Measurements from ENCODE around the gene AGPAT3. TPM values are rescaled to one million over a fixed set of nuclear protein-coding genes. Genes with fewer than 3 reads are reported as not detected.

AGPAT3 gene
- total RNA-seq, 1 donor from 2014 or later = 57.7 TPM

DNA sequence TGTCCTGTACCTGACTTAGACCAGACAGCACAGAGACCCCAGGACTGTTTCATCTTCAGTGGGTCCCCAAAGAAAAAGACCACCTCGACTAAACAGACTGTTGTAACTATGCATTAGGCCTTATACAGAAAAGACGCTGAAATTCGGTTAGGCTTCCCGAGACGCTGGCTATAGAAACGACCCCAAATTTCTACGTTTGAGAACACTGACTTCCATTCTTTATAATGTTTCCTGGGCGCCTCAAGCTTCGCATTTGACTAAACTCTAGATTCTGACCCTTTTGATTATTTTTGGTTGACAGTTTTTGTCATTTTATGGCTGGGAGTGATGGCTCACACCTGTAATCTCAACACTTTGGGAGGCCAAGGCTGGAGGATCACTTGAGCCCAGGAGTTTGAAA, 146.1 kb downstream of the AGPAT3 start:
- DNase-seq (no peak), ATAC-seq (ENCODE audit: low read depth) (no peak)
- Mint-ChIP-seq H3K4me1 (peaks cover 35% of the 10 kb centered on the region), H3K36me3 (ENCODE audit: low read depth) (peaks cover 10% of the 10 kb centered on the region), H3K27ac (peak overlapping the region; percentile 86), H3K4me3 (peak overlapping the region; percentile 87), H3K27me3 (no peaks in the 10 kb centered on the region), H3K9me3 (no peaks in the 10 kb centered on the region)
- ChIA-PET POLR2A (interaction anchor here (0.6 to 1.4 kb wide), 4 partner anchors 79 to 419 kb away, joined by 3 to 5 read pairs (median 4); partner anchors contain the start of gene CFAP410), CTCF (no interaction called here)
- intact Hi-C loops (cut with micrococcal nuclease) = loop anchor here (1.0 kb wide), 1 partner anchor 444 kb away; the partner anchor contains the start of gene LRRC3
- TF ChIP-seq, protein P1, sequence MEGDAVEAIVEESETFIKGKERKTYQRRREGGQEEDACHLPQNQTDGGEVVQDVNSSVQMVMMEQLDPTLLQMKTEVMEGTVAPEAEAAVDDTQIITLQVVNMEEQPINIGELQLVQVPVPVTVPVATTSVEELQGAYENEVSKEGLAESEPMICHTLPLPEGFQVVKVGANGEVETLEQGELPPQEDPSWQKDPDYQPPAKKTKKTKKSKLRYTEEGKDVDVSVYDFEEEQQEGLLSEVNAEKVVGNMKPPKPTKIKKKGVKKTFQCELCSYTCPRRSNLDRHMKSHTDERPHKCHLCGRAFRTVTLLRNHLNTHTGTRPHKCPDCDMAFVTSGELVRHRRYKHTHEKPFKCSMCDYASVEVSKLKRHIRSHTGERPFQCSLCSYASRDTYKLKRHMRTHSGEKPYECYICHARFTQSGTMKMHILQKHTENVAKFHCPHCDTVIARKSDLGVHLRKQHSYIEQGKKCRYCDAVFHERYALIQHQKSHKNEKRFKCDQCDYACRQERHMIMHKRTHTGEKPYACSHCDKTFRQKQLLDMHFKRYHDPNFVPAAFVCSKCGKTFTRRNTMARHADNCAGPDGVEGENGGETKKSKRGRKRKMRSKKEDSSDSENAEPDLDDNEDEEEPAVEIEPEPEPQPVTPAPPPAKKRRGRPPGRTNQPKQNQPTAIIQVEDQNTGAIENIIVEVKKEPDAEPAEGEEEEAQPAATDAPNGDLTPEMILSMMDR (IDR thresholded peaks at IDR 0.05) = no peak

DNA sequence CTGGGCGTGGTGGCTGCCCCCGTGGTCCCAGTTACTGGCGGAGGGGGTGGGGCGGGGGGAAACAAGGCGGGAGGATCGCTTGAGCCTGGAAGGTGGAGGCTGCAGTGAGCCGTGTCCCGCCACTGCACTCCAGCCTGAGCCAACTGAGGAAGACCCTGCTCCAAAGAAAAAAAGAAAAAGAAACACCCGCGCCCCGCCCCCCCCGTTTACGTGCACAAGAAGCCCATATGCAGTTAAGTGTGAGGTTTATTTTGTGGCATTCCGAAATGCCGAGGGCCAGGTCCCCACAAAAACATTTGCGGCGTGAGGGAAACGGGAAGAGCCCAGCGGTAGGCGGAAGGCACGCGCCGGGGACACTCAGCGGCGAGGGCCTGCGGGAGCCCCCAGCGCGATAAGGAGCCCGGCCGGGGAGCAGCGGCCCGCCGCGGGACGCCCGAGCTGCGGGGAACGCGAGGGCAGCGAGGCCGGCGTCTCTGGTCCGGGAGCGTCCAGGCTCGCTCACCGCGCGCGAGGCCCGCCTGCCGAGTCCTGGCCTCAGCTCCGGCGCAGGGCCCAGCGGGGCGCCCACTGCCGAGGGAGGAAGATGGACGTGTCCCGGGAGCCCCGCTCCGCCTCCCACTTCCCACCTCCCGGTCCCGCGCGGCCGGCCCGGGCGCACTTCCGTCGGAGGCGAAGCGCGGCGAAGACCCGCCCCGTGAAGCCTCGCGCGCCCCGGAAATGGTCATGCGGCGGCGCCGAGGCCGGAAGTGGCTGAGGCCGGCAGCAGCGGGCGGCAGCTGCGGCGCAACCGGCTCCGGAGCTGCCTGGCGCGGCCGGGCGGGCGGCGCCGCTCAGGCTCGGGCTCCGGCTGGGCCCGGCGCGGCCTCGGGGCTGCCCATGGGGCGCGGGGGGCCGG, 146.8 kb downstream of the AGPAT3 start, which contains the start of gene TRAPPC10:
TSS of gene TRAPPC10 (plus strand) at position 731 of the 895 bp plus-strand sequence. CDS start 185 bp downstream, outside the sequence.
- H3K4me3 Mint-ChIP-seq = peak within 1 kb of the TSS; percentile 87
- peaks cover 10% of the 10 kb centered on the region for H3K36me3 Mint-ChIP-seq (ENCODE audit: low read depth)
- TF ChIP-seq, protein P1 (IDR thresholded peaks at IDR 0.05) = no peak
- DNase-seq = peak; percentile 83
- intact Hi-C loops (cut with micrococcal nuclease) = loop anchor here (1.0 to 2.0 kb wide), 7 partner anchors 15 to 1037 kb away; partner anchors contain the start of genes CFAP410, LRRC3 and PKNOX1
- H3K27me3 Mint-ChIP-seq = no peaks in the 10 kb centered on the region
- POLR2A ChIA-PET = interaction anchor here (0.6 to 1.4 kb wide), 7 partner anchors 8 to 419 kb away, joined by 3 to 5 read pairs (median 3); partner anchors contain the start of gene CFAP410
- H3K9me3 Mint-ChIP-seq = no peaks in the 10 kb centered on the region
- CTCF ChIA-PET = no interaction called here
- peak within 1 kb of the TSS; percentile 86 for H3K27ac Mint-ChIP-seq
- peaks cover 41% of the 10 kb centered on the region for H3K4me1 Mint-ChIP-seq
- ATAC-seq (ENCODE audit: low read depth) = peak; percentile 66

DNA sequence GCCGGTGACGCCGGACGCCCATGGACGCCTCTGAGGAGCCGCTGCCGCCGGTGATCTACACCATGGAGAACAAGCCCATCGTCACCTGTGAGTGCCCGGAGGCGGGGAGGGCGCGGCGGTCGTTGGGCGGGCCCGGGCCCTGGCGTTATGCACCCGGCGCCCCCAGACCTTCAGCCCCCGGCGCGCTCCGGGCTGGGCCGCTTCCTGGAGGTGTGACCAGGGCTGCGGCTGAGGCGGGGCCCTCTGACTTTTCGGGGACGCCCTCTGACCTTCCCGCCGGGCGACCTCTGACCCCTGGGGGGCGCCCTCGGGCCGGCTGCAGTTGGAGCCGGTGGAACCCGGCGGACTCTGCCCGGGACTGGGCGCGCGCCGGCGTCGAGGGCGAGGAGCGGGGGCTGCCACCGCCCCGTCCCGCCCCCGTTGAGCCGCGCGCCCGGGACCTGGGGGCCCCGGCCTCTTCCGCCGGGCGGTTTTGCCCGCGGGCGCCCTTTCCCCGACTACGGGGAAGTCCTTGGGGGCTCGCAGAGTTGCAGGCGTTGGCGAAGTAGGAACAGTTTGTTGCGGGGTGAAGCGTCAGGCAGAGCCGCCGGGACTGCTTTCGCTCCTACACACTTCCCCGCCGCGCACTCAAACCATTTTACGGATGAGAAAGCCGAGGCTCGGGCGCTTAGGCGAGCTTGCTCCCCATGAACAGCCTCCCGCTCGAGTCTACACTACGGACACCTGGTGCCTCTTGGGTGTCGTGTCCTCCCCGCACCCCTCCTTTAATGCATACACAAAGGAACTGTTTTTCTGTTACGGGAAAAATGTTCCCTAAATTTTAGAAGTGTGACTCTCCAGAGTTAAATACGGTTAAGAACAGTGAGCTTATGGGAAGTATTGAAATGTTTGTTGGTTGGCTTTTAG, 147.7 kb downstream of the AGPAT3 start:
- ATAC-seq (ENCODE audit: low read depth) (peak; percentile 79), DNase-seq (peak; percentile 77)
- H3K9me3 Mint-ChIP-seq = no peaks in the 10 kb centered on the region
- CTCF ChIA-PET = interaction anchor here (1.0 to 1.1 kb wide), 2 partner anchors 78 to 284 kb away, joined by 3 to 5 read pairs; no protein-coding TSS in a partner anchor
- no peaks in the 10 kb centered on the region for H3K27me3 Mint-ChIP-seq
- H3K36me3 Mint-ChIP-seq (ENCODE audit: low read depth) = peaks cover 11% of the 10 kb centered on the region
- peak overlapping the region; percentile 85 for H3K27ac Mint-ChIP-seq
- intact Hi-C loops (cut with micrococcal nuclease) = loop anchor here (1.0 to 2.0 kb wide), 7 partner anchors 9 to 1038 kb away; partner anchors contain the start of genes CFAP410 and PKNOX1
- peak overlapping the region; percentile 87 for H3K4me3 Mint-ChIP-seq
- peaks cover 48% of the 10 kb centered on the region for H3K4me1 Mint-ChIP-seq
- TF ChIP-seq, protein P1 (IDR thresholded peaks at IDR 0.05) = no peak
- POLR2A ChIA-PET = interaction anchor here (0.5 to 2.1 kb wide), 9 partner anchors 9 to 285 kb away, joined by 3 to 10 read pairs (median 5); no protein-coding TSS in a partner anchor

DNA sequence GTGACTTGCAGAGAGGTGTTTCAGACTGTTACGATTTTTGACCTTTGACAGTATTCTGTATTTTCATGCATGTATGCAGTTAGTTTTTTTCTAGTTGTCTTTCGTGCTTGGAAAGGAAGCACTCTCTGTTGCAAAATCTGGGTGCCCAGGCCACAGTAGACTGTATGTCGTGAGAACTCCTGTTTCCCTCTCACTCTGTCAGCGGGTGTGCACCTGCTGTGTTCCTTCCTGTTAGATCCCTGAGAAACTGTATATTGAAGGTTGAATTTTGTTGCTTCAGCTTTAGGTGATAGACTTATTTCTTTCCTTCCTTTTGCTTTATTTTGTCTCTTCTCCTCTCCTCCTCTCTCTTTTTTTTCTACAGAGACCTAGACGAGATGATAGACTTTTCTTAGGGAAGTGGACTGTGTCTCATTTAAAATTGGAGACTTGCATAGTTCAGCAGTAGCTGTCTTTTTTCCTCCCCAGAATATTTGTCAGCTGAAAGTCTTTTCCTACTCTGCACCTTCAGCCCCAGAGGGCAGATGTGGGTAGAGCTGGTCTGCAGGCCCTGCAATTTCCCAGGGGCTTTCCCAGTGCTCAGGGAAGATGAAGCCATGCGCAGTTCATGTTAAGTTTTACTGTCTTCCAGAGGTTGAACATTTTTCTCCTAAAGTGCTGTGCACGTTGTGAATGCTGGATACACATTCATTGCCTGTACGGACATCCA, 148.5 kb downstream of the AGPAT3 start:
- ChIA-PET POLR2A (interaction anchor here (0.6 to 2.1 kb wide), 9 partner anchors 10 to 284 kb away, joined by 3 to 10 read pairs (median 5); no protein-coding TSS in a partner anchor), CTCF (interaction anchor here (1.0 to 1.1 kb wide), 2 partner anchors 77 to 283 kb away, joined by 3 to 5 read pairs; no protein-coding TSS in a partner anchor)
- no peak for DNase-seq
- Mint-ChIP-seq H3K27ac (peak overlapping the region; percentile 85), H3K36me3 (ENCODE audit: low read depth) (peaks cover 15% of the 10 kb centered on the region), H3K4me1 (peaks cover 55% of the 10 kb centered on the region), H3K4me3 (peak overlapping the region; percentile 87), H3K27me3 (no peaks in the 10 kb centered on the region), H3K9me3 (no peaks in the 10 kb centered on the region)
- TF ChIP-seq, protein P1 (IDR thresholded peaks at IDR 0.05) = no peak
- ATAC-seq (ENCODE audit: low read depth) = no peak
- intact Hi-C loops (cut with micrococcal nuclease) = loop anchor here (1.0 to 2.0 kb wide), 6 partner anchors 8 to 1039 kb away; partner anchors contain the start of gene PKNOX1

Measured in activated B cell treated with CpG ODN at 0.5 μM for 24 hours (primary cell).